CD4-positive, CD25-positive, alpha-beta regulatory T cell (primary cell): Measurements from ENCODE around the gene SPATC1L. TPM values are rescaled to one million over a fixed set of nuclear protein-coding genes. Genes with fewer than 3 reads are reported as not detected.

Experiments used
- ATAC-seq, 2 donors: fragments of 150-1000 bp; cut with Tn5 transposase; one replicate each; pipeline ENCODE4 v1.10.0; 2021; ENCODE audit warnings: low read depth in 2 of 2, moderate number of reproducible peaks in 2 of 2, moderate library complexity in 1 of 2
- DNase-seq, 3 donors: peaks; one replicate each; pipeline versions ENCODE4 v3.0.0 to v3.0.0-alpha.2; 2012 to 2022; ENCODE audit warnings: mixed read lengths in 1 of 3
- H3K27ac ChIP-seq: one replicate; pipeline ENCODE4 v1.7.0; 2013; ENCODE audit warnings: mild to moderate bottlenecking, low read length; ENCODE audit not compliant: insufficient read depth, poor library complexity, severe bottlenecking
- H3K27me3 ChIP-seq: one replicate; pipeline ENCODE4 v1.7.0; 2013; ENCODE audit warnings: low read length; ENCODE audit not compliant: control insufficient read depth, insufficient read depth
- H3K36me3 ChIP-seq: one replicate; pipeline ENCODE4 v1.7.0; 2013; ENCODE audit warnings: mild to moderate bottlenecking, low read length, moderate library complexity; ENCODE audit not compliant: control insufficient read depth, insufficient read depth
- H3K4me1 ChIP-seq: 2 replicates; pipeline ENCODE4 v1.7.0; 2013; ENCODE audit warnings: mild to moderate bottlenecking, low read length; ENCODE audit not compliant: insufficient read depth, control insufficient read depth, poor library complexity, severe bottlenecking
- H3K4me3 ChIP-seq: one replicate; pipeline ENCODE4 v1.7.0; 2013; ENCODE audit warnings: low read depth, mild to moderate bottlenecking, low read length, moderate library complexity
- H3K9me3 ChIP-seq, 2 experiments: 1 replicate in 1 of 2; 2 replicates in 1 of 2; pipeline ENCODE4 v1.7.0; 2013; ENCODE audit warnings: low read length in 2 of 2, mild to moderate bottlenecking in 1 of 2, moderate library complexity in 1 of 2; ENCODE audit not compliant: control insufficient read depth in 2 of 2
- H3K27ac Mint-ChIP-seq, 3 donors: one replicate each; pipeline ENCODE4 v1.8.0; 2020 to 2022; ENCODE audit warnings: mild to moderate bottlenecking in 3 of 3, mixed read lengths in 3 of 3, moderate library complexity in 2 of 3
- H3K27me3 Mint-ChIP-seq: one replicate; pipeline ENCODE4 v1.8.0; 2022; ENCODE audit warnings: mild to moderate bottlenecking, mixed read lengths
- H3K36me3 Mint-ChIP-seq: one replicate; pipeline ENCODE4 v1.8.0; 2020; ENCODE audit warnings: mixed read lengths
- H3K4me1 Mint-ChIP-seq, 4 donors: one replicate each; pipeline ENCODE4 v1.8.0; 2020 to 2022; ENCODE audit warnings: mixed read lengths in 4 of 4, mild to moderate bottlenecking in 1 of 4
- H3K4me3 Mint-ChIP-seq, 4 donors: one replicate each; pipeline ENCODE4 v1.8.0; 2020 to 2022; ENCODE audit warnings: mild to moderate bottlenecking in 4 of 4, mixed read lengths in 4 of 4, moderate library complexity in 3 of 4
- H3K9me3 Mint-ChIP-seq, 7 donors: one replicate each; pipeline ENCODE4 v1.8.0; 2020 to 2022; ENCODE audit warnings: mixed read lengths in 7 of 7, mild to moderate bottlenecking in 3 of 7, moderate library complexity in 2 of 7
- polyA plus RNA-seq, 4 donors: library from polyadenylated mRNA; unstranded; fragments of 300-500 nt; fragmentation: Illumina TruSeq; gene quantifications; one replicate each; pipeline ENCODE4 v1.2.3, GENCODE V29; 2021
- total RNA-seq: library from RNA; stranded (reverse); gene quantifications from one replicate; pipeline ENCODE4 v1.2.3, GENCODE V29; 2022

Gene SPATC1L
- total and polyA plus RNA-seq, 5 donors from 2014 or later: 1.7 to 9.2 (median 6.0) TPM

- H3K36me3 Mint-ChIP-seq: no peaks in the 10 kb centered on the region
- H3K27me3 Mint-ChIP-seq: no peaks in the 10 kb centered on the region
- H3K27ac ChIP-seq: no peak overlapping the region
- H3K4me3 ChIP-seq: no peak overlapping the region
- no peaks in the 10 kb centered on the region for H3K9me3 ChIP-seq
- ATAC-seq (no peak), DNase-seq (no peak)
- no peaks in the 10 kb centered on the region for H3K4me1 Mint-ChIP-seq
- peaks cover 0 to 2% (median 0%) of the 10 kb centered on the region in 7 donors for H3K9me3 Mint-ChIP-seq
- no peaks in the 10 kb centered on the region for H3K4me1 ChIP-seq
- H3K27me3 ChIP-seq: no peaks in the 10 kb centered on the region
- no peak overlapping the region for H3K4me3 Mint-ChIP-seq
- no peak overlapping the region for H3K27ac Mint-ChIP-seq
- H3K36me3 ChIP-seq: no peaks in the 10 kb centered on the region
These were observed 55.9 kb downstream of the SPATC1L start for GRCh38 chr21:46128106-46128932.

- no peaks in the 10 kb centered on the region for H3K4me1 ChIP-seq
- no peaks in the 10 kb centered on the region for H3K27me3 ChIP-seq
- Mint-ChIP-seq H3K9me3 (peaks cover 0 to 2% (median 0%) of the 10 kb centered on the region in 7 donors), H3K4me3 (no peak overlapping the region), H3K27me3 (no peaks in the 10 kb centered on the region), H3K4me1 (no peaks in the 10 kb centered on the region), H3K36me3 (no peaks in the 10 kb centered on the region), H3K27ac (no peak overlapping the region)
- ATAC-seq: no peak
- H3K9me3 ChIP-seq: no peaks in the 10 kb centered on the region
- no peaks in the 10 kb centered on the region for H3K36me3 ChIP-seq
- DNase-seq: no peak
- H3K27ac ChIP-seq: no peak overlapping the region
- no peak overlapping the region for H3K4me3 ChIP-seq
These were observed 56.8 kb downstream of the SPATC1L start for GRCh38 chr21:46127239-46128105.

- H3K27me3 Mint-ChIP-seq: no peaks in the 10 kb centered on the region
- no peaks in the 10 kb centered on the region for H3K9me3 ChIP-seq
- H3K36me3 ChIP-seq: no peaks in the 10 kb centered on the region
- H3K4me3 Mint-ChIP-seq: no peak overlapping the region
- no peak for DNase-seq
- H3K4me1 ChIP-seq: no peaks in the 10 kb centered on the region
- H3K36me3 Mint-ChIP-seq: no peaks in the 10 kb centered on the region
- ATAC-seq: no peak
- H3K9me3 Mint-ChIP-seq: peaks cover 0 to 2% (median 0%) of the 10 kb centered on the region in 7 donors
- H3K4me1 Mint-ChIP-seq: no peaks in the 10 kb centered on the region
- no peaks in the 10 kb centered on the region for H3K27me3 ChIP-seq
- no peak overlapping the region for H3K27ac ChIP-seq
- no peak overlapping the region for H3K4me3 ChIP-seq
- no peak overlapping the region for H3K27ac Mint-ChIP-seq
These were observed 57.7 kb downstream of the SPATC1L start for GRCh38 chr21:46126309-46127238.

GRCh38 chr21:46125846-46126301, 58.4 kb downstream of the SPATC1L start:
- Histone ChIP-seq H3K27ac (no peak overlapping the region), H3K27me3 (no peaks in the 10 kb centered on the region), H3K4me3 (no peak overlapping the region), H3K36me3 (no peaks in the 10 kb centered on the region), H3K4me1 (no peaks in the 10 kb centered on the region), H3K9me3 (no peaks in the 10 kb centered on the region)
- Mint-ChIP-seq H3K27me3 (no peaks in the 10 kb centered on the region), H3K27ac (no peak overlapping the region), H3K4me3 (no peak overlapping the region), H3K36me3 (no peaks in the 10 kb centered on the region), H3K4me1 (no peaks in the 10 kb centered on the region), H3K9me3 (peaks cover 0 to 2% (median 0%) of the 10 kb centered on the region in 7 donors)
- ATAC-seq (no peak), DNase-seq (no peak)

- no peaks in the 10 kb centered on the region for H3K4me1 Mint-ChIP-seq
- H3K27me3 ChIP-seq: no peaks in the 10 kb centered on the region
- no peaks in the 10 kb centered on the region for H3K9me3 ChIP-seq
- H3K4me3 Mint-ChIP-seq: no peak overlapping the region
- no peaks in the 10 kb centered on the region for H3K36me3 Mint-ChIP-seq
- DNase-seq: no peak
- H3K4me1 ChIP-seq: no peaks in the 10 kb centered on the region
- peaks cover 0 to 2% (median 0%) of the 10 kb centered on the region in 7 donors for H3K9me3 Mint-ChIP-seq
- H3K4me3 ChIP-seq: no peak overlapping the region
- no peak overlapping the region for H3K27ac ChIP-seq
- H3K27ac Mint-ChIP-seq: no peak overlapping the region
- ATAC-seq: no peak
- H3K36me3 ChIP-seq: no peaks in the 10 kb centered on the region
- H3K27me3 Mint-ChIP-seq: no peaks in the 10 kb centered on the region
These were observed 59.1 kb downstream of the SPATC1L start for GRCh38 chr21:46124926-46125845.

- no peak overlapping the region for H3K27ac Mint-ChIP-seq
- no peak for ATAC-seq
These were observed 60.0 kb downstream of the SPATC1L start for GRCh38 chr21:46124083-46124925.

More at GRCh38 chr21:46124083-46124925, 60.0 kb downstream of the SPATC1L start:
- H3K27me3 Mint-ChIP-seq: no peaks in the 10 kb centered on the region
- DNase-seq: no peak
- no peak overlapping the region for H3K27ac ChIP-seq
- peaks cover 0 to 2% (median 0%) of the 10 kb centered on the region in 7 donors for H3K9me3 Mint-ChIP-seq
- no peaks in the 10 kb centered on the region for H3K4me1 Mint-ChIP-seq
- no peaks in the 10 kb centered on the region for H3K27me3 ChIP-seq
- no peak overlapping the region for H3K4me3 Mint-ChIP-seq
- H3K36me3 Mint-ChIP-seq: no peaks in the 10 kb centered on the region
- H3K36me3 ChIP-seq: no peaks in the 10 kb centered on the region
- H3K4me3 ChIP-seq: no peak overlapping the region
- no peaks in the 10 kb centered on the region for H3K9me3 ChIP-seq
- H3K4me1 ChIP-seq: no peaks in the 10 kb centered on the region
